DMS53 (cell line): ENCODE data around the gene PBX4.
A peak's percentile ranks its signal among the peaks of the same experiment; 100 is the strongest.

Experiments
- DNase-seq: peaks from one replicate; lab custom pipeline; 2025; lab: John Stamatoyannopoulos, UW

Gene PBX4

DNA sequence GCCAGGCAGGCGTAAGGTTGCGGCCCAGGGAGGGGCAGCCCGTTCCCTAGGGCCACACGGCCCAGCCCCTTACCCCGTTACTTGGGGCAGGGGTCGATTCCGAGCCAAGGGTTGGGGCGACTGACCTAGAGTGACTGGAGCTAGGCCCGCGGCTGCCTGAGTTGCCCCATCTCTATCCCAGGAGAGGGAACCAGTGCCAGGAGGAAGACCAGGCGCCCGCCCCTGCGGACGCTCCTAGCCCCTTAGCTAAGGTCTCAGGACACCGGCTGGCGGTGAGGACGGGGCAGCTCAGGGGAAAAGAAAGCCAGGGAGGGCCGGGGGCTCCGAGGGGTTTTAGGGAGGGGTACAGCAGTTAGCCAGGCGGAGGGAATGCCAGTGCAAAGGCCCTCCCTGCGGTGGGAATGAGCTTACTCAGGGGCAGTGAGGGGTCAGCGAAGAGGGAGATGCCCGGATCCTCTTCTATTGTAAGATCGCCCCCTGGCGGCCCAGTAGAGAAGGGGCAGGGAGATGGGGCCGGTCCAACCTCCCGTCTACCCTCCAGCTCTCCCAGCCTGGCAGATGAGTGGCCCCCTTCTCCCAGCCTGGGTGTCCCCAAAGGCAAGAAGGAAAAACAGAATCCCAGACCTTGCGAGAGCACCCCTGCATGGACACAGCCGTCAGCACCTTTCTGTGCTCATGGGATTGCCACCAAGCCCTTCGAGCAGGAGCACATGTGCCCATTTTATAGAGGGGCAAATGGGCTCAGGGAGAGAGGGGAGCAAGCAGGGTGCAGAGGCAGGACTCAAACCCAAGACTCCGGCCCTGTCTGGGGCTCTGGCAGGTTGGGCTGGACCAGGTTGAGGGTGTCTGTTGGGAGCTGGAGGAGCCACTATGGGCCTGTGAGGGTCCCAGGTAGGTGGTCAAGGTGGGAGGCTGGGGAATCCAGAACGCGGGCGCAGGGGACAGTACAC is 64.1 kb downstream of the PBX4 start:
- DNase-seq = peak; percentile 68

DNA sequence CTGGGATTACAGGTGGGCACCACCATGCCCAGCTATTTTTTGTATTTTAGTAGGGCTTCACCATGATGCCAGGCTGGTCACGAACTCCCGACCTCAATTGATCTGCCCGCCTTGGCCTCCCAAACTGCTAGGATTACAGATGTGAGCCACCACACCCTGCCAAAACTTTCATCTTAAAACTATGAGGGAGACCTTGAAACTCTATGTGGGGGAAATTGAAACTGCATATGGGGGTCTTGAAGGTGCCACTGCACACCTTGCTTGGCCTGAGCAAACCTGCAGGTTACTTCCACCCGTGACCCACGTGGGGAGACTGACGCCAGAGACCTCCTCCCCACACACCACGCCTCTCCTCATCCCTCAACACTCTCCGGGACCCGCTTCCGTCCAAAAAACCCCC is 64.8 kb downstream of the PBX4 start:
- DNase-seq = no peak

DNA sequence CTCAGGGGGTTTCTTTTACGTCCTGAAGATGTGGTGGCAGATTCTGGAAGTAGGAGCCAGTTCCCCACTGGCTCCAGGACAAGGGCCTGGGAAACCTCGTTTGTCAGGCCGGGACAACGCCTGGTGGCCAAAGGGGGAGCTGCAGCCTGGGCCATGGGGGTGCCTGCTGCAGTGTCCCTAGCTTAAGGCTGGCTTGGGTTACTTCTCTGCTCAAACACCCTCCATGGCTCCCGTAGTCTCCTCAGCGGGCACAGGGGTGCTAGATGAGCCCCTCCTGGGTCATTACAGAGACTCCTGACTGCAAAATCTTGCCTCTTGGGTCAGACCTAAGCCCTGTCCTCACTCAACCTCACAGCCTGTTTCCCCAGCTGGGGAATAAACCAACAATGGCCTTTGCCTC is 65.7 kb downstream of the PBX4 start:
- peak; percentile 61 for DNase-seq

DNA sequence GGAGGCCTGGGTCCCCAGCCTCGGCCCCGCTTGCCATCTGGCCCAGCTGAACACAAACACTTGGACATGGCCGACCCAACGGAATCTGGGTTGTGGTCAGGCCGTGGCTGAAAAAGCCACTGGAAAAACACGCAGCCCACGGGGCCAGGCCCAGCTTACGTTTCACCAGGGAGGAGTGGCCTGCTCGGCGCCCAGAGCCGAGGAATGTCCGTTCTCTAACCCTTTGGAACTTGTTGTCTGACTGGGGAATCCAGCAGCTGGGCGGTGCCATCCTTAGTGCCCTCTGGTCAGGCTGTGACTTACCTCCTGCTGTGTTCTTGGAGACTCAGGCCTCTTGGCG is 66.7 kb downstream of the PBX4 start:
- DNase-seq = no peak

DNA sequence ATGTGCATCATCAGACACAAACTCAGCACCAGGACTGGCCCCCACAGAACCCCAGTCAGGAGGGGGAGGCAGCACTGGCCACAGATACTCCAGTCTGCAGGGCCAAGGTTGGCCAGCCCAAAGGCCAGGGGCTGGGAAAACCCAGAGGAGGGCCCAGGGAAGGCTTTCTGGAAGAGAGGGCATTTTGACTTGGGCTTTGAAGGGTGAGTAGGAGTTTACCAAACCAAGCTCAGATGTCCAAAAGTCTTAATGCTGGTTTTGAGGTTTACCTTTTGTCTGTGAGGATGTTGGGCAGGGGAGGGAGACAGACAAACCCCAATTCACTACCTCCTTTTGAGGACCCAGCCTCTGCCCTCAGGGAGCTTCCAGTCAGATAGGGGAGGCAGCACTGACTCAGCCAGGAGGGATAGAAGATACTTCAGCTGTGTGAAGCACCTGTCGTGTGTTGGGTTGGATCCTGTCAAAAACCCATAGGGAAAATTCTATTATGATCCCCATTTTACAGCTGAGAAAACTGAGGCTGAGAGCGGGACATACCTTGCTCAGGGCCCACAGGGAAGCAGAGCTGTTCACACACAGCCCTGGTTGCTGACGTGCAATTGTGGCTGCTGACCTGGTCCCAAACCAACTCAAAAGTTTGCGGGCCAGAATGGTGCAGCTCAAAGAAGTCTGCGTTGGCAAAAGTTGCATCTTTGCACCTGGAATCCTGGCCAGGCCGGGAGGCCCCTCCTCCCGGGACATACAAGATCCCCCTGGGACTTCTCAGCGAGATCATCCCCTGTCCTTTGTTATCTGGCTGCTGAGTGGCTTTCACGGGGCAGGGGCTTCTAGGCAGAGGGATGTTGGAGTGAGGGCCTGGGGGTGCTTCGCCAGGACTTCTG is 67.3 kb downstream of the PBX4 start:
- no peak for DNase-seq

DNA sequence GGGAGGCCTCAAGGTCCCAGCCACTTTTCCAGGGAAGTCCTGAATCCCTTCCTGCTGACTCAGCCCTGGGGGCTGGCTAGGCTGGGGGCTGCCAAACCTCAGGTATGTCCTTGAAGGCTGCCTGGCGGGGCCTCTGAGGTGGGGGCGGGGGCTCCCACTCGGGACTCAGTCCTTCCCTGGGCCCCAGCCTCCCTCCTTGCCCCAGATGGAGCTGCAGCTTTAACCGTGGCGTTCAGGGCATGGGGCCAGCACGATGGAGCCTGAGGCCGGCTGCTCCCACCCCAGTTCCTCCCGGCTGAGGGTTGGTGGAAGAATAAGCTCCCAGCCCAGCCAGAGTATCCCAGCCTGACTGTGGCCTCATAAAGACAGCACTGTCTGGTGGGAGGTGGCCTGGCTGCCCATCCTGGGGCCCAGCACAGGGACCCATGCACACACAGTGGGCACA is 68.0 kb downstream of the PBX4 start:
- no peak for DNase-seq

DNA sequence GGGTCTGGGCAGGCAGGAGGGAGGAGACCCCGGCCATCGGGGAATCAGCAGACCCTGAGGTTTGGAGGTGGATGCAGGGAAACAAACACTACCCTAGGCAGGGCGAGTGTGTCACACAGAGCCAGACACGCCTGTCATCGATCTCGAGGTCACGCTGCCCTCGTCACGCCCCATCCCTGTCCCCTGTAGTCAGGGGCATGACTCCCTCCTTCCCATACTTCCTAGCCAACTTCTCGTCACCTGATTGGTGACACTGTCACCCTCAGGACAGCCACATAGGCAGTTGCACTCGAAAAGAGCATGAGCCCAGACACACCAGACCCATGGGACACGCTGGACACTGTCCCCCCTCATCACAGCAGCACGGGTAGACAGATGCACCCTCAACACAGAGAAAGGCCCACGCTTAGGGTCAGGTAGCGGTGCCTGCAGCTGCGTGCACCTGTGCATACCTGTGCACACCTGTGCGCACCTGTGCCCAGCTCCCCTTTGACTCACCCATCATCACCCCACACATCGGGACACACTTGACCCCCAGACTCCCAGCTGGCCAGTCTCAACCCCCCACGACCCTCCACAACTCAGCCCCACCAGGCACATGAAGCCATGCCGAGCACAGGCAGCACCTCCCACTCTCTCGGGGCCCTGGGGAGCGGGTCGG is 68.6 kb downstream of the PBX4 start:
- DNase-seq = no peak

DNA sequence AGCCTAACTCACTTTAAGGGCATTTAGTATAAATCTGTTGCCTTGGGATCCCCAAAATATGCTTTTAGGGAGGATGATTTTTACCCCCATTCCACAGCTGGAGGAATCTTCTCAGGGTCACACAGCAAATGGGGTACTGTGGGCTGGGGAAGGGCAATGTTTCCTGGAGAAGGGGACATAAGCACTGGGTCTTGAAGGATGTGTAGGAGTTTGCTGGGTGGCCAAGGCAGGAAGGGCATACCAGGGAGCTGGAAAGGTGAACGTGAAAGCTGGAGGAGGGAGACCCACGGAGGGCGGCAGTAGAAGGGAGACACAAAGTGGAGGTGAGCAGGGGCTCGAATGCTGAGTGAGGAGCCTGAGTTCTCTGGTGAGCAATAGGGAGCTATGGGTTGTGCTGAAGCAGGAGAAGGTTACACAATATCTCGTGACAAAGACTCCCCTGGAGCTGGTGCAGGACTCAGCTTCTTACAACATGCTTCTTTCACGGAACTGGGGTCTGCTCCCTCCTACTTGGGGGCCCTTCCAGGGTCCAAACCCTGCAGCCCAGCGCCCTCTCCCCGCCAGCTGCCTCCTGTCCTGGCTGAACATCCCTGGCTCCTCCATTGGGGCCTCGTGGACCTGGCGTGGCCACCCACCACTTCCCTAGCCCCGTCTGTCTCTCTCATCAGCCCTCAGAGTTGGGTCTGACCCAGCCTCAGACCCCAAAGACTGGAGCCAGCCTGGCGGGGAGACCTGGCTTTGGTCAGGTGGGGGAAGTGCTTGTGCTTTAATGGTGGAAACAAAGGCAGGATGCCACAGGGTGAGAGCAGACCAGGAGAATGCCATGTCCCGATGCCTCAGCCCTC is 69.3 kb downstream of the PBX4 start:
- no peak for DNase-seq

DNA sequence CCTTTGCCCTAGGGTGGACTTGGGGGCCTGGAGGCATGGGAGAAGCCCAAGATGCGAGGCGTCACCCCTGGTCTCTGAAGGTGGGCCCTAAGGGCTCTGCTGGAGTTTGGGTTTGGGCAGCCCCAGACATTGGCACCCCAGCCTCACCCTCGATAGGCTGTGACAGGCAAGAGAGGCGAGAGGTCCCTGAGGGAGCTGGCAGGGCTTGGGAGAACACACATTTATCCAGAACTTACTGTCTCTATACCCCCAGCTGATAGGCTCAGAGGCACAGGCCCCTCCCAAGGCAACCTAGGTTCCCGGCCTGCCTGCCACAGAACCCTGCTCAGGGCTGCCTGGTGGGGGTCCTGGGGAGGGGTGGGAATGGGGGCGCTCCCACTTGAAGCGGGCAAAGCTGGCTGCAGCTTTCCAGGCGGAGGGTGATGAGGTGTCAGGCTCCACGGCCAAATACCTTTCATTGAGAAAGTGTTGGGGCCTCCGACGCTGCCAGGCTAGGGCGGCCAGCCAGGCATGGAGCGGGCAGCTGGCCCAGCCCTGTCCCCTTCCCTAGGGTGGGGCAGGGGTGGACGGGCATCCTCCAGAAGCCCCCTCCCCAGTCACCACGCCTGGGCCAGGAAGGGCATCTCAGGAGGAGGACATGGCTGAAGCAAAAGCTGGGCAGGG is 70.7 kb downstream of the PBX4 start:
- DNase-seq = no peak

DNA sequence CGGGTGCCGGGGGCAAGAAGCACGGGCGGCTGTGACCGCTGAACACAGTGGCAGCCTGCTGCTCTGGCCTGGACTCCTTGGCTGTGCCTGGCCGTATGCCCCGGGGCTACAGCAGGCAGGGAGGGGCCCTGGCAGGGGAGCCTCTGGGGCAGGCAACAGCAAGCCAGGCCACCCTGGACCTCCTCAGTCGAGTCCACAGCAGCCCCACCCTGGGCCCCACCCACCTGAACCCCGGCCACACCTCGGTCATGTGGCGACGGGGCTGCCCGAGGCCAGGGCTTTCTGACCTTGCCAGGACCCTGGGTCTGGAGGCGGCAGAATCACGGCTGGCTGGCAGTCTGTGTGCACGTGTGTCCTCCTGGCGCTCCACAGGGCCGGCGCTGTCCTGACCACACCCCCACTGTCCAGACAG is 71.7 kb downstream of the PBX4 start:
- DNase-seq = no peak

DNA sequence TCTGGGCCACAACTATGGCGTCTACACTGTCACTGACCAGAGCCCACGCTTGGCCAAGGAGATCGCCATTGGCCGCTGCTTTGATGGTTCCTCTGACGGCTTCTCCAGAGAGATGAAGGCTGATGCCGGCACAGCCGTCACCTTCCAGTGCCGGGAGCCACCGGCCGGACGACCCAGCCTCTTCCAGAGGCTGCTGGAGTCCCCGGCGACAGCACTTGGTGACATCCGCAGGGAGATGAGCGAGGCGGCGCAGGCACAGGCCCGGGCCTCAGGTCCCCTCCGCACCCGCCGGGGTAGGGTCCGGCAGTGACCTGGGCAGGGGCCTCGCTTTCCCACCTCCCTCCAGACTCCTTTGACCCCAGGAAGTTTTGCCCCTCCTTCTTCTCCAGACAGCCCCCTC is 72.8 kb downstream of the PBX4 start:
- DNase-seq = no peak

DNA sequence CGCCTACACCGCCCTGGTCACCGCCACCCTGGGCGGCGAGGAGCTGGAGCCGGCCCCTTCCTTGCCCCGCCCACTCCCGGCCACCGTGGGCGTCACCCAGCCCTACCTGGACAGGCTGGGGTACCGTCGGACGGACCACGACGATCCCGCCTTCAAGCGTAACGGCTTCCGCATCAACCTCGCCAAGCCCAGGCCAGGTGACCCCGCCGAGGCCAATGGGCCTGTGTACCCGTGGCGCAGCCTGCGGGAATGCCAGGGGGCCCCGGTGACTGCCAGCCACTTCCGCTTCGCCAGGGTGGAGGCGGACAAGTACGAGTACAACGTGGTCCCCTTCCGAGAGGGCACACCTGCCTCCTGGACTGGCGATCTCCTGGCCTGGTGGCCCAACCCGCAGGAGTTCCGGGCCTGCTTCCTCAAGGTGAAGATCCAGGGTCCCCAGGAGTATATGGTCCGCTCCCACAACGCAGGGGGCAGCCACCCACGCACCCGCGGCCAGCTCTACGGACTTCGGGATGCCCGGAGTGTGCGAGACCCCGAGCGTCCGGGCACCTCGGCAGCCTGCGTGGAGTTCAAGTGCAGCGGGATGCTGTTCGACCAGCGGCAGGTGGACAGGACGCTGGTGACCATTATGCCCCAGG is 73.4 kb downstream of the PBX4 start:
- peak; percentile 85 for DNase-seq

DNA sequence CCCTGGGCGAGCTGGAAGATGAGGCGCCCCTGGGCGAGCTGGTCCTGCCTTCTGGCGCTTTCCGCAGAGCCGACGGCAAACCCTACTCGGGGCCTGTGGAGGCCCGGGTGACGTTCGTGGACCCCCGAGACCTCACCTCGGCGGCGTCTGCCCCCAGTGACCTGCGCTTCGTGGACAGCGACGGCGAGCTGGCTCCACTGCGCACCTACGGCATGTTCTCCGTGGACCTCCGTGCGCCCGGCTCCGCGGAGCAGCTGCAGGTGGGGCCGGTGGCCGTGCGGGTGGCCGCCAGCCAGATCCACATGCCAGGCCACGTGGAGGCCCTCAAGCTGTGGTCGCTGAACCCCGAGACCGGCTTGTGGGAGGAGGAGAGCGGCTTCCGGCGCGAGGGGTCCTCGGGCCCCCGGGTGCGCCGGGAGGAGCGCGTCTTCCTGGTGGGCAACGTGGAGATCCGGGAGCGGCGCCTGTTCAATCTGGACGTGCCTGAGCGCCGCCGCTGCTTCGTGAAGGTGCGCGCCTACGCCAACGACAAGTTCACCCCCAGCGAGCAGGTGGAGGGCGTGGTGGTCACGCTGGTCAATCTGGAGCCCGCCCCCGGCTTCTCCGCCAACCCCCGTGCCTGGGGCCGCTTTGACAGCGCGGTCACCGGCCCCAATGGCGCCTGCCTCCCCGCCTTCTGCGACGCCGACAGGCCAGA is 74.1 kb downstream of the PBX4 start:
- DNase-seq = peak; percentile 85

DNA sequence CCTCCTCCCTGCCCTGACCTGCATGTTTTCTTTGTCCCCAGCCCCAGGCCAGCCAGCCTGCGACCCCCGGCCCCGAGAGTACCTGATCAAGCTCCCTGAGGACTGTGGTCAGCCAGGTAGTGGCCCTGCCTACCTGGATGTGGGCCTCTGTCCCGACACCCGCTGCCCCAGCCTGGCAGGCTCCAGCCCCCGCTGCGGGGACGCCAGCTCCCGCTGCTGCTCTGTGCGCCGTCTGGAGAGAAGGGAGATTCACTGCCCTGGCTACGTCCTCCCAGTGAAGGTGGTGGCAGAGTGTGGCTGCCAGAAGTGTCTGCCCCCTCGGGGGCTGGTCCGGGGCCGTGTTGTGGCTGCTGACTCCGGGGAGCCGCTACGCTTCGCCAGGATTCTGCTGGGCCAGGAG is 74.8 kb downstream of the PBX4 start:
- no peak for DNase-seq

DNA sequence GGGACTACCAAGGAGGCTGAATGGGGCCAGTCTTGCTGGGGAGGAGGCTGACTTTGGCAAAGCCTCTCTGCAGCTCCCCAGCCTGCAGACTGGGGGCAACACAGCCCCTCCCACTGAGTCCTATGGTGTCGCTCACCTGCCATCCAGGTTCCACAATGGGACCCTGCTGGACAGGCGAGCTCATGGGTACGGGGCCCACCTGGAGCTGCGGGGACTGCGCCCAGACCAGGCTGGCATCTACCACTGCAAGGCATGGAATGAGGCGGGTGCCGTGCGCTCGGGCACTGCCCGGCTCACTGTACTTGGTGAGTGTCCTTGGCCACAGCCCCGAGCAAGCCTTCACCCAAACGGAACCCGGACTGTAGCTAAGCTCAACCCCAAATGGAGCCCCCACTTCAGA is 75.4 kb downstream of the PBX4 start:
- no peak for DNase-seq

DNA sequence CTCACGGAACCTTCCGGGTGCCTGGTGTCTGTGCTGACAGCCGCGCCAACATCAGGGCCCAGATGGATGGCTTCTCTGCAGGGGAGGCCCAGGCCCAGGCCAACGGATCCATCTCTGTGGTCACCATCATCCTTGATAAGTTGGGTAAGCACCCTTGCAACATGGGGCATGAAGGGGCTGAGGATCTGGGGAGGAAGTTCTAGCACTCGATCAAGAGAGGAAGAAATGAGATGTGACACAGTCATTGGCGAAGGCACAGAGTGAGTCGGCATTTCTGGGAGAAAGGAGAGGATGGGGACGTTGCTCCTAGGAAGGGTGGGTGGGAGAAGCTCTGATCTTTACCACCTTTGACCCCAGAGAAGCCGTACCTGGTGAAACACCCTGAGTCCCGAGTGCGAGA is 76.0 kb downstream of the PBX4 start:
- no peak for DNase-seq

DNA sequence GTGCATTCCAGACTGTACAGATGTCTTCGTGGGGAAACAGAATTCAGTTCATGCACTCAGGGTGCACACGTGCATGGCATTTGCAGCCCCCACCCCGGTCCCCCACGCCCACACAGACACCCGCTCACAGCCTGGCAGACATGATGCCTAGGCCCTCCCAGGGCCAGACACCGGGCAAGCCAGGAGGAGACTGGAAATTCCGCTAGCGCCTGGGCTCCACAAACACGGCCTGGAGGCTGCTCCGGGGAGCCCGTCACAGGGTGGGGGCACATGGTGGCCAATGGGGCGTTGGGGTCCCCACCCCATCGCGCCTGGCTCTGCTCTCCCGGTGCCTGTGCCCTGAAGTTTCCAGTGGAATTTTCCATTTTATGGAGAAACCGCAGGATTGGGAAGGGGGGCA is 76.9 kb downstream of the PBX4 start:
- no peak for DNase-seq

DNA sequence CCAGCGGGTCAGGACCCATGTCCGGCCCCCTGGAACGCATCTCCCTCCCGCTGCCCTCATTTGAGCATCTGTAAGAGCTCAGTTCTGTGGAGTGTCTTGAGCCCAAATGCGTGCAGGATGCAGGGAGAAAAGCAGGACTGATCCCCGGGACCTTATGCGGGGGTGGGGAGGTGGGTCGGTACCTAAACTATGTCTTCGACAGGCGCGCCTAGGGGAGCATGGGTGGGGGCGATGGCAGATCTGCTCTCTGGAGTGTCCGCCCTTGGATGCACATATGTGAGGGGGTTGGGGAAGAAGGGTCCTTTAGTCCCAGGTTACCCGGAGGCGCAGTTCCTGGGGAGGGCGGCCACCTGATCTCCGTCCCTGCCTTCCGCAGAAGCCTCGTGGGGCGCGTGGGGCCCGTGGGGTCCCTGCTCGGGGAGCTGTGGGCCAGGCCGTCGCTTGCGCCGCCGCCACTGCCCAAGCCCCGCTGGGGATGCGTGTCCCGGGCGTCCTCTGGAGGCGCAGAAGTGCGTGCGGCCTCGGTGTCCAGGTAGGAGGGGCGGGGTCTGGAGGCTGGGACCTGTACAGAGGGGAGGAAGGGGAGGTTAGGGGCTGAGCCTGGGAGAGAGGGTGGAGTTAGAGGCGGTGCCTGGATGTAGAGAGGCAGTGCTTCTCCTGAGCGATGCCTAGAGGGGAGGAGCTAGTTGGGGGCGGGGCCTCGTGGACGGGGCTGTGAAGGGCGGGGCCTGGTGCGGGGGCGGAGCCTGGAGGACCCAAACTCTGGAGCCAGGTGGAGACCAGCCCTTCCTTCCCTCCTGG is 77.6 kb downstream of the PBX4 start:
- DNase-seq = peak; percentile 92

DNA sequence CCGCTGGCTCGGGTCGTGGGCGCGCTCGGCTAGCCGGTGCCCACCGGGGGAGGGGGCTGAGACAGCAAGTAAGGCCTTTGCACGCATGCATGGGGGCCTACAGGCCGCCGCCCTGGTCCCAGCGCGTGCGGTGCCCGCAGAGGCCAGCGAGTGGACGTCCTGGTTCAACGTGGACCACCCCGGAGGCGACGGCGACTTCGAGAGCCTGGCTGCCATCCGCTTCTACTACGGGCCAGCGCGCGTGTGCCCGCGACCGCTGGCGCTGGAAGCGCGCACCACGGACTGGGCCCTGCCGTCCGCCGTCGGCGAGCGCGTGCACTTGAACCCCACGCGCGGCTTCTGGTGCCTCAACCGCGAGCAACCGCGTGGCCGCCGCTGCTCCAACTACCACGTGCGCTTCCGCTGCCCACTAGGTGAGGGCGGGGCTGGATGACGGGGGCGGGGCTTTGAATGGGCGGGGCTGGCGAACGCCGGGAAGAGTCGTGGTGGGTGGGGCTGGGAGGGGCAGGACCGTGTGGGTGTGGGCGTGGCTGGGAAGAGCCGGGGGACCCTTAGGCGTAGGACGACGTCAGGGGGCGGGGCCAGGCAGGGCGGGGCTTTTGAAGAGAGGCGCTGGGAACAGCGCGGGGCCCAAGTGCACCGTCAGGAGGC is 78.3 kb downstream of the PBX4 start:
- peak; percentile 79 for DNase-seq
